NB4 (cell line): ENCODE results near the gene ASCL2.

ENCODE experiments used
- POLR2A ChIP-seq: IDR thresholded peaks from 2 replicates; pipeline ENCODE4 v1.6.1; 2011; ENCODE audit warnings: mild to moderate bottlenecking; ENCODE audit not compliant: insufficient read length; ENCODE audit errors: extremely low read depth
- TF ChIP-seq, protein P1 (sequence below): IDR thresholded peaks from one replicate; pipeline ENCODE4 v1.5.1; 2012; ENCODE audit warnings: low read depth, low read length

DNA sequence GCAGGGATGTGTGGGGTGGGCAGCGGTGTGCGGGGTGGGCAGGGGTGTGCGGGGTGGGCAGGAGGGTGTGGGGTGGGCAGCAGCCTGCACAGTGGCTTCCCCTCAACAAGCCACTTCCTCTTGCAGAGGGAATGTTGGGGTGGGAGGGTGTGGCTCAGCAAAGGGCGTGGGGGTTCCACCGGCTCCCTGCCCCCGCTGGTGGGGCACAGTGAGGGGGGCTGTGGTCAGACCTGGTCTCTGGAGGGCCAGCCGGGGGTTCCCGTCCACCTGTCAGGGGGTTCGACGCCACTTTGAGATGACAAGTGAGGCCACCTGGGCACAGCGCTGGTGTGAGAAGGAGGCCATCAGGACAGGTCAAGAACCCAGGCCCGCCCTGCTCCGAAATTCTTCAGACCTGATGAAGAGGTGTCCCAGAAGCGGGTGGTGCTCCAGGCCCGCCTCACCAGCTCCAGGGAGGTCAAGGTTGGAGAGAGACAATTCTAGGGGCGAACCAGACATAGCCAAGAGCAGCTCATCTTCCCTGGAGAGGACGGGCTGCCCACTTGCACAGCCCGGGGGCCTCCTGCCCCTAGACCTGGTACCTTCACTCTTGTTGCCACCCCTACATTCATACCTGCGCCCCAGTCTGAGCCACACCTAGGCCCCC, 30.0 kb upstream of the ASCL2 start:
- TF ChIP-seq, protein P1, sequence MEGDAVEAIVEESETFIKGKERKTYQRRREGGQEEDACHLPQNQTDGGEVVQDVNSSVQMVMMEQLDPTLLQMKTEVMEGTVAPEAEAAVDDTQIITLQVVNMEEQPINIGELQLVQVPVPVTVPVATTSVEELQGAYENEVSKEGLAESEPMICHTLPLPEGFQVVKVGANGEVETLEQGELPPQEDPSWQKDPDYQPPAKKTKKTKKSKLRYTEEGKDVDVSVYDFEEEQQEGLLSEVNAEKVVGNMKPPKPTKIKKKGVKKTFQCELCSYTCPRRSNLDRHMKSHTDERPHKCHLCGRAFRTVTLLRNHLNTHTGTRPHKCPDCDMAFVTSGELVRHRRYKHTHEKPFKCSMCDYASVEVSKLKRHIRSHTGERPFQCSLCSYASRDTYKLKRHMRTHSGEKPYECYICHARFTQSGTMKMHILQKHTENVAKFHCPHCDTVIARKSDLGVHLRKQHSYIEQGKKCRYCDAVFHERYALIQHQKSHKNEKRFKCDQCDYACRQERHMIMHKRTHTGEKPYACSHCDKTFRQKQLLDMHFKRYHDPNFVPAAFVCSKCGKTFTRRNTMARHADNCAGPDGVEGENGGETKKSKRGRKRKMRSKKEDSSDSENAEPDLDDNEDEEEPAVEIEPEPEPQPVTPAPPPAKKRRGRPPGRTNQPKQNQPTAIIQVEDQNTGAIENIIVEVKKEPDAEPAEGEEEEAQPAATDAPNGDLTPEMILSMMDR, result no peak
- no peak for TF ChIP-seq POLR2A
